ENCODE results near the gene CHRDL1.

DNA sequence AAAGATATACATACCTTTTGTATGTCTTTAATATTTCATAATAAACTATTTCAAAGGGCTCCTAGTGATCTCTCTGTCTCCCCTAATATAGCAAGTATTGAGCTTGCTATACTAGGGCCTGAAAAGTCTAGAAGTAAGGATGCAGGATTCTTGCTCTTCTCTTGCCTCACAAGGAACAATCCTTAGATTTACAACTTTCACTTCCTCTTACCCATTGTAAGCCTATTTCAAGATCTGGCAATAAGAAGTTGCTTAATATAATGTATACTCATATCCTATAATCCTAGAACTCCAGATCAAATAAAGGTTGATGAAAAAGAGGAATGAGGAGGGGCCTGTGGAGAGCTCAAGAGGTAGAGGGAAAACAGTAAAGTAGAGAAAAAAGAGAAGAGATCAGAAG, 40.8 kb upstream of the CHRDL1 start:
- TF ChIP-seq, protein P1, sequence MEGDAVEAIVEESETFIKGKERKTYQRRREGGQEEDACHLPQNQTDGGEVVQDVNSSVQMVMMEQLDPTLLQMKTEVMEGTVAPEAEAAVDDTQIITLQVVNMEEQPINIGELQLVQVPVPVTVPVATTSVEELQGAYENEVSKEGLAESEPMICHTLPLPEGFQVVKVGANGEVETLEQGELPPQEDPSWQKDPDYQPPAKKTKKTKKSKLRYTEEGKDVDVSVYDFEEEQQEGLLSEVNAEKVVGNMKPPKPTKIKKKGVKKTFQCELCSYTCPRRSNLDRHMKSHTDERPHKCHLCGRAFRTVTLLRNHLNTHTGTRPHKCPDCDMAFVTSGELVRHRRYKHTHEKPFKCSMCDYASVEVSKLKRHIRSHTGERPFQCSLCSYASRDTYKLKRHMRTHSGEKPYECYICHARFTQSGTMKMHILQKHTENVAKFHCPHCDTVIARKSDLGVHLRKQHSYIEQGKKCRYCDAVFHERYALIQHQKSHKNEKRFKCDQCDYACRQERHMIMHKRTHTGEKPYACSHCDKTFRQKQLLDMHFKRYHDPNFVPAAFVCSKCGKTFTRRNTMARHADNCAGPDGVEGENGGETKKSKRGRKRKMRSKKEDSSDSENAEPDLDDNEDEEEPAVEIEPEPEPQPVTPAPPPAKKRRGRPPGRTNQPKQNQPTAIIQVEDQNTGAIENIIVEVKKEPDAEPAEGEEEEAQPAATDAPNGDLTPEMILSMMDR (IDR thresholded peaks at IDR 0.05): no peak
- no peak for TF ChIP-seq POLR2A (IDR thresholded peaks at IDR 0.05)
- TF ChIP-seq EP300 (IDR thresholded peaks at IDR 0.05): no peak
